Mucosa of rectum (tissue), 2 donors: ENCODE results near the gene KRT40.

Source experiments
- H3K27ac ChIP-seq, 2 donors: one replicate each; pipeline ENCODE4 v1.7.0; 2013; ENCODE audit warnings: inconsistent platforms in 2 of 2, low read depth in 2 of 2, low read length in 2 of 2
- H3K27me3 ChIP-seq, 2 donors: one replicate each; pipeline ENCODE4 v1.7.0; 2013; ENCODE audit warnings: low read length in 2 of 2; ENCODE audit not compliant: control insufficient read depth in 2 of 2, insufficient read depth in 2 of 2
- H3K36me3 ChIP-seq, 2 donors: one replicate each; pipeline ENCODE4 v1.7.0; 2013; ENCODE audit warnings: low read length in 2 of 2; ENCODE audit not compliant: control insufficient read depth in 2 of 2, insufficient read depth in 2 of 2
- H3K4me1 ChIP-seq, 2 donors: one replicate each; pipeline ENCODE4 v1.7.0; 2013; ENCODE audit warnings: low read length in 2 of 2, mild to moderate bottlenecking in 1 of 2; ENCODE audit not compliant: control insufficient read depth in 2 of 2, insufficient read depth in 2 of 2
- H3K4me3 ChIP-seq, 2 donors: one replicate each; pipeline ENCODE4 v1.7.0; 2013; ENCODE audit warnings: low read length in 2 of 2
- H3K9ac ChIP-seq, 2 donors: one replicate each; pipeline ENCODE4 v1.7.0; 2013; ENCODE audit warnings: low read length in 2 of 2, low read depth in 1 of 2, mild to moderate bottlenecking in 1 of 2
- H3K9me3 ChIP-seq, 2 donors: one replicate each; pipeline ENCODE4 v1.7.0; 2013; ENCODE audit warnings: low read length in 2 of 2; ENCODE audit not compliant: control insufficient read depth in 2 of 2
- donor health status: healthy.
- donor health status: Normal muscosa, but diverticular disease.

KRT40 gene

GRCh38 chr17:40942553-40942952 is 41.6 kb downstream of the KRT40 start:
- H3K36me3 ChIP-seq = no peaks in the 10 kb centered on the region
- H3K27me3 ChIP-seq = no peaks in the 10 kb centered on the region
- no peak overlapping the region for H3K9ac ChIP-seq
- H3K27ac ChIP-seq = no peak overlapping the region
- no peaks in the 10 kb centered on the region for H3K4me1 ChIP-seq
- no peaks in the 10 kb centered on the region for H3K9me3 ChIP-seq
- H3K4me3 ChIP-seq = no peak overlapping the region

DNA sequence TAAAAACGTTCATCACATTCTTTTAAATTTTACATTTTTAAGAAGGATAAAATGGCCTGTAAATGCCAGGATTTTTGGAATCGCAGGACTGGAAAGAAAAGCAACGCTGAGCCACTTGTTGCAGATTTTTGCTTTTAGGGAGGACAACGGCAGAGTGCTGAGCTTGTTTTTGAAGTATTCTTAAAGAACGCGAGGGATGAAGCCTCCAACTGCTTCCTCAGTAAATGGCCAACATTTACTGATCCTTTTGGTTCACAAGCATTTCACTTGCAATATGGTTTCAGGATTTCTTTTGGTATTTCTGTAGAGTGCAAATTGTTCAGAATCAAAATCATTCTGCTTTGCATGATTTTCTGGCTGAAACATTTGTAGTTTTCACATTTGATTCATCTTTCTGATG is 43.9 kb downstream of the KRT40 start:
- Histone ChIP-seq H3K27ac (no peak overlapping the region), H3K36me3 (no peaks in the 10 kb centered on the region), H3K27me3 (no peaks in the 10 kb centered on the region), H3K4me3 (no peak overlapping the region), H3K9ac (no peak overlapping the region), H3K9me3 (no peaks in the 10 kb centered on the region), H3K4me1 (peaks cover 0 to 6% of the 10 kb centered on the region in 2 donors)

- Histone ChIP-seq H3K27ac (no peak overlapping the region), H3K4me1 (peaks cover 0 to 6% of the 10 kb centered on the region in 2 donors), H3K36me3 (no peaks in the 10 kb centered on the region), H3K9ac (no peak overlapping the region), H3K27me3 (no peaks in the 10 kb centered on the region), H3K9me3 (no peaks in the 10 kb centered on the region), H3K4me3 (no peak overlapping the region)
These were observed 45.1 kb downstream of the KRT40 start for GRCh38 chr17:40938981-40939380.

DNA sequence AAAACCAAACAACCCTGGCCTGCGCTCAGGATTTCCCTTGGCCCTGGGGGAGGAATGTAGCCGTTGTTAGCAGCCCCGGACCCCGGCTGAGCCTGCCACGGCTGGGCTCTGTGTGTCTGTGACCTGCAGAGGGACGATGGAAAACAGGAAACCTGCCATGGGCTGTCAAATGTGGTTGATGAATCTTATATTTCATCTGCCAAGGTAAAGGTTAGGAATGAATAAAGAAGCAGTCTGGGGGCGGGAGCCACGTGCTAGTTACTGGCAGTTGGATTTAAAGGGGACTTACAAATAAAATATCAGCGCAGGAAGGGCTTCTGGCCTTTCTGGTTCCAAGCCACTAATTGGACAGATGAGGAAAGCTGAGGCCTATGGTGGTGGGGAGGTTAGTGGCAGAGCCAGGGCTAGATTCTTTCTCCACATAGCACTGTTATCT is 46.7 kb downstream of the KRT40 start, which contains the start of gene KRT23:
Gene KRT23, minus strand, starts transcription at position 263 of the 436 bp plus-strand sequence. CDS start 1,043 bp downstream, outside the sequence.
- Histone ChIP-seq H3K4me3 (no peak within 1 kb of the TSS), H3K36me3 (no peaks in the 10 kb centered on the region), H3K4me1 (peaks cover 0 to 6% of the 10 kb centered on the region in 2 donors), H3K27me3 (no peaks in the 10 kb centered on the region), H3K9me3 (no peaks in the 10 kb centered on the region), H3K9ac (no peak within 1 kb of the TSS), H3K27ac (no peak within 1 kb of the TSS)

DNA sequence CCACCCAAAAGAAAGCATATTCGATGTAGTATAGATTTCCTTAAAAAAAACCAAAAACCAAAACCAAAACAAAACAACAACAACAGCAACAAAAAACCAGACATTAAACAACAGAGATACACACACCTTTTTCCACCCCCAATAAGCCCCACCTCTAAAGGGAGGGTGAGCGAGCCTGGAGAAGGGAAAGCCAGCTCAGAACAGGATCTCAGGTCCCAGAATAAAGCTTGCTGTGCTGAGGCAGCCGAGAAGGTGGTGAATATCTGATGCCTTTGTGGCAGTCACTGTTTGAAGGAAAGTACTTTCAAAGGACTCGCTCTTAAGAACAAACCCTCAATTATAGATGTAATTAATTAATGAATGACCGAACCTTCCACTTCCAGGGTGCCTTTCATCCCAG is 47.1 kb downstream of the KRT40 start:
- H3K4me3 ChIP-seq = no peak overlapping the region
- H3K27me3 ChIP-seq = no peaks in the 10 kb centered on the region
- no peaks in the 10 kb centered on the region for H3K36me3 ChIP-seq
- no peaks in the 10 kb centered on the region for H3K9me3 ChIP-seq
- no peak overlapping the region for H3K9ac ChIP-seq
- H3K27ac ChIP-seq = no peak overlapping the region
- H3K4me1 ChIP-seq = peaks cover 0 to 6% of the 10 kb centered on the region in 2 donors

DNA sequence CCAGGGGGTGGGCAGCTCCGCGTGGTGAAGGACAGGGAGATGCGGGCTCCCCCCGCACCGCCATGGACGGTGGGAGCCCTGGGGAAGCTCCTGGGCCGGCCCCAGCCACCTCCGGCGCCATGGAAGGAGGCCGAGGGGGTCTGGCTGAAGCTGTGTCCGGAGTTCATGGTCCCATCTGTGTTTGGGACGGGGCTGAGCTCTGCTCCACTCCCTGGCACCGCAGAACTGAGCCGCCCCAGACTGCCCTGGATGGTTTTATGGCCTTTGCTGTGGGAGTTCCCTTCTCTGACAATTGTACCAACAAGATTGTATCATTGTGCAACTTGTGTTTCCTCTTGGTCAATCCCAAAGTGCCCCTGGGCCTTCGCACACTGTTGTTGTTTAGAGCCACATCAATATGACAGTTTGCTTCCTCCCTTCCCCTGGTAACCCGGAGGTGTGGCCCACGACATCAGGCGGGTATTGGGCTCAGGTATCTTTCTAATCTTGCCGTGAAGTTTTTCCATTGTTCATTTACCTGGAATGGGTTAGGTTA is 47.6 kb downstream of the KRT40 start:
- Histone ChIP-seq H3K36me3 (no peaks in the 10 kb centered on the region), H3K4me1 (peaks cover 0 to 6% of the 10 kb centered on the region in 2 donors), H3K9ac (no peak overlapping the region), H3K27me3 (no peaks in the 10 kb centered on the region), H3K4me3 (no peak overlapping the region), H3K9me3 (no peaks in the 10 kb centered on the region), H3K27ac (no peak overlapping the region)

- H3K9me3 ChIP-seq = no peaks in the 10 kb centered on the region
These were observed 48.5 kb downstream of the KRT40 start for GRCh38 chr17:40935624-40936023.

DNA sequence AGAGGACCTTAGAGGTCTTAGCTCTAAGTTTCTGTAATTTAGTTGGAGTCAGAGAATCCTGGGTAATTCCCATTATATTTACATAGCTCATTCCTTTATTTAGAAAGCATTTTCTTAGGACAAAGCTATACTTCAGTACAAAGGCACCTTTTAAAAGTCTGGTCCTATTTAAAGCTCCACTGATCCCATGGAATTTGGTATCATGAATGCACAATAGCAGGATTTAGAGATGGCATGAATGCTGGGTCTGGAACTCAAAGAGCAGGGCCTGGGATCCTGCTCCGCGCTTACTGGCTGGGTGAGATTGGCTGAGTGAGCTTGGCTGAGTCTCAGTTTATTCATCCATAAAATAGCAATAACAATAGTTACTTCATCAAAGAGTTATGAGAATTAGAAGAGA is 51.5 kb downstream of the KRT40 start:
- H3K27me3 ChIP-seq = no peaks in the 10 kb centered on the region
- H3K36me3 ChIP-seq = no peaks in the 10 kb centered on the region
- H3K9me3 ChIP-seq = no peaks in the 10 kb centered on the region
- no peak overlapping the region for H3K9ac ChIP-seq
- H3K4me1 ChIP-seq = peaks cover 0 to 6% of the 10 kb centered on the region in 2 donors
- H3K27ac ChIP-seq = no peak overlapping the region
- H3K4me3 ChIP-seq = no peak overlapping the region

More at GRCh38 chr17:40935624-40936023, 48.5 kb downstream of the KRT40 start:
- Histone ChIP-seq H3K27ac (no peak overlapping the region), H3K9ac (no peak overlapping the region), H3K27me3 (no peaks in the 10 kb centered on the region), H3K4me1 (peaks cover 0 to 6% of the 10 kb centered on the region in 2 donors), H3K36me3 (no peaks in the 10 kb centered on the region), H3K4me3 (no peak overlapping the region)

DNA sequence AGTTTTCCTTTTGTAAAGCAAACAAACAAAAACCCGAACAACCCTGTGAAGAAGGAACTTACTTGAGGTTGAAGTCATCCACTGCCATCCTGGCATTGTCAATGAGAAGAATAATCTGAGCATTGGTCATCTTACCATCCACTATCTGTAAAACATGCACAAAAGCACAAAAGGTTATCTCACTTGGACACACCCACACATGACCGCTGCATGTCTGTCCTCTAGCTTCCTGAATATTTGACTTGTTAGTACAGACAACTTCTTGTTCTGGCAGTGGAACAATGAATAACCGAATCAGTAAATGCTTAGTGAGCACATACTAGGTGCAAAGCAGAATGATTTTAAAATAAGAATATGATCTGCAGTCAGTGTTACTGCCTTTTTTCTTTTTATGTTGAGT is 52.8 kb downstream of the KRT40 start:
- no peak overlapping the region for H3K4me3 ChIP-seq
- H3K9me3 ChIP-seq = no peaks in the 10 kb centered on the region
- H3K36me3 ChIP-seq = no peaks in the 10 kb centered on the region
- H3K9ac ChIP-seq = no peak overlapping the region
- no peak overlapping the region for H3K27ac ChIP-seq
- peaks cover 0 to 1% of the 10 kb centered on the region in 2 donors for H3K4me1 ChIP-seq
- H3K27me3 ChIP-seq = no peaks in the 10 kb centered on the region
